Measurements from ENCODE around the gene CFD. TPM values are rescaled to one million over a fixed set of nuclear protein-coding genes. Genes with fewer than 3 reads are reported as not detected.
"Not testable (repeated sequence)": the region's sequence is repeated elsewhere in the genome, so short reads cannot be mapped to it uniquely, and the experiment has no call there.

The CFD gene
- total RNA-seq, 1 donor = 148 TPM

DNA sequence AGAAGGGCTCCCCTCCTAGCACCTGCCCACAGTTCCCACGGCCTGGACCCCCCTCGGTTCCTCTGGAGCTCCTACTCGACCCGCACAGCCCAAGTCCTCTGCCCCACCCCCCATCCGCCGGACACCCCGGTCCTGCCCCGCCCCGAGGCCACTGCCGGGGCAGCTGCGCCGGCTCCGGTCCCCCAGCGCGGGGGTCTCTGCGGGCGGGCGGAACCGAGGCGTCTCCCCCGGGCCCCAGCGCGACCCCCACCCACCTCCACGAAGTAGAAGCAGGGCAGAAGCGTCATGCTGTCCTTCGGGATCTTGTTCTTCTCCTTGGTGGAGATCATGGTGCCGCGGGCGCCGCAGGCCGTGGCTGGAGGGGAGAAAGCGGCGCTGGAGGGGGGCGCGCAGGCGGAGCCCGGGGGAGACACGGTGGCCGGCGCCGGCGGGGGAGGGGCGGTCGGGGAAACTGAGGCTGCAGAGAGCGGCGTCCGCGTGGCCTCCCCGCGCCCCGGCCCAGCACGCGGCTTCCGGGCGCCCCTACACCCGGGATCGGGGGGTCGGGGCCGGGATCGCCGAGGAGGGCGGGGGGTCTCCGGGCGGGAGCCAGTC lies 38.1 kb upstream of the CFD start:
- no peaks in the 10 kb centered on the region for H3K9me3 ChIP-seq (ENCODE audit: low read depth, low read length)
- no peak overlapping the region for H3K4me3 ChIP-seq (ENCODE audit: low read length)
- H3K27me3 ChIP-seq (ENCODE audit: insufficient read depth, low read length) = no peaks in the 10 kb centered on the region
- peaks cover 33% of the 10 kb centered on the region for H3K4me1 ChIP-seq (ENCODE audit: insufficient read depth, low read length)

DNA sequence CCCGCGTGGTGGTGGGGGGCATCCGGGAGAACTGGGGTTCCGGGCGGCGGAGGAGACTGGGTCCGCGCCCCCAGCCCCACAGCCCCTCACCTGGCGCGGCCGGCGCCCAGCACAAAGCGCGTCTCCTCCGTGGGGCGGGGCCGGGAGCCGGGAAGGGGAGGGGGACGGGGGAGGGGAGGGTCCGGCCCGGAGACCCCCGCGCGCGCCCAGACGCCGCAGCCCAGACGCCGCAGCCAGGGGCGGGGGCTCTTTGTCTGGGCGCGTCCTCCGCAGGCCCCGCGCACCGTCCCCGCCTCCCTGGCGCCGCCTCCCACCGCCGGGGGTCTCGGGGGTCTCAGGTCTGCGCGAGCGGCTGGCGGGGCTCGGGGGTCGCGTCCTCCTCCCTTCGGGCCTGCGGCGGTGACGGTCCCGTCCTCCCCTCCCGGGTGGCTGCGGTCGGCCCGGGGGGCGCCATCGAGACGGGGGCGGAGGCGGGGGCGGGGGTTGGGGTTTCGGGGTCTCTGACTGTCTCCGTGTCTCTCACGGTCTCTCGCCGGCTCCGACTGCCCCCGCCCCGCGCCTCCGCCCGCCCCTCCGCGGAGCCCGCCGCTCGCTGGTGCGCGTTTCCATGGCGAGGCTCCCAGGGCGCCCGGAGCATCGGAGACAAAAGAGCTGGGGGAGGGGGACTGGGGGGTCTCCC lies 37.5 kb upstream of the CFD start, which contains the start of gene PLPPR3:
Gene PLPPR3 (minus strand): TSS at position 131 of the 679 bp plus-strand sequence. CDS start 396 bp downstream, outside the sequence.
- Histone ChIP-seq H3K27me3 (ENCODE audit: insufficient read depth, low read length) (no peaks in the 10 kb centered on the region), H3K4me3 (ENCODE audit: low read length) (no peak within 1 kb of the TSS), H3K4me1 (ENCODE audit: insufficient read depth, low read length) (peaks cover 35% of the 10 kb centered on the region), H3K9me3 (ENCODE audit: low read depth, low read length) (no peaks in the 10 kb centered on the region)

DNA sequence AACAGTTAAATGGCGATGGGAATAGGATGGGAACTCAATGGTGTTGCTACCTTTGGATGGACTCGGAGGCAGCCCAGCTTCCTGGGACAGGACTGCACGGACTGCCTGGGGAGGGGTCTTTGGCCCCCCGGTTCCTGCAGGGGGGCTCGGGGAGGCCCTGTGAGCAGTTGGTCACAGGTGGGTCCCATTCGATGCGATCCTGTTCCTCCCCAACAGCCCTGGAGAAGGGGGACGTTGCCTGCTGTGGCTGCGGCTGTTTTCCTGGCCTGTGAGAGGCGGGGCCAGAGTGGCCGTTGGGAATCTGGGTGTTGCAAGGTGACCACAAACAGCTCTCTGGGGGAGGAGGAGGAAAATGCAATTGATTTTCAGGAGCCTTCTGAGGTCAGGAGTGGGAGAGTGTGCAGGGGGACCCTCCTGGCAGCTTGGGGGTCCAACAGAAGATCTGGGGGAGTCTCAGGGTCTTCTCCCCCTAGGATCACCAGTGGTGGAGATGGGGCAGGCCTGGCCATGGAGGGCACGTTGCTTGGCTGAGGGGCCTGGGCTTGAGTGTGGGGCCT lies 35.8 kb upstream of the CFD start:
- H3K4me1 ChIP-seq (ENCODE audit: insufficient read depth, low read length) = peaks cover 43% of the 10 kb centered on the region
- no peak overlapping the region for H3K4me3 ChIP-seq (ENCODE audit: low read length)
- H3K9me3 ChIP-seq (ENCODE audit: low read depth, low read length) = no peaks in the 10 kb centered on the region
- no peaks in the 10 kb centered on the region for H3K27me3 ChIP-seq (ENCODE audit: insufficient read depth, low read length)

DNA sequence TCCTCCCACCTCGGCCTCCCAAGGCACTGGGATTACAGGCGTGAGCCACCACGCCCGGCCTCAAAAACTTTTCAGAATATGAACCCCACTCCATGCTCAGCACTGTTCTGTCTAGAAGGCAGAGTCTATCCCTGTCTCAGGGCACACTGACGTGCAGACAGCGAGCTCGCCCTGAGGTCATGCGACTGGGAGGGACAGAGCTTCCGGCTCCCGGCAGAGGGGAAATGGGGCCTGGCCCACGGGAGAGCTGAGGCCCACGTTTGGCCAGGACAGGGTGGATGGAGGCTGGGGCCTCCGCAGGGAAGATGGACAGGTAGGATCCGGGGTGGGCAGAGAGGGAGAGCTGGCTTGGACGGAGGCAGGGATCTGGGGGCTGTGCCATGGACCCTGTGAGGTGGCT lies 34.6 kb upstream of the CFD start:
- H3K4me3 ChIP-seq (ENCODE audit: low read length) = no peak overlapping the region

DNA sequence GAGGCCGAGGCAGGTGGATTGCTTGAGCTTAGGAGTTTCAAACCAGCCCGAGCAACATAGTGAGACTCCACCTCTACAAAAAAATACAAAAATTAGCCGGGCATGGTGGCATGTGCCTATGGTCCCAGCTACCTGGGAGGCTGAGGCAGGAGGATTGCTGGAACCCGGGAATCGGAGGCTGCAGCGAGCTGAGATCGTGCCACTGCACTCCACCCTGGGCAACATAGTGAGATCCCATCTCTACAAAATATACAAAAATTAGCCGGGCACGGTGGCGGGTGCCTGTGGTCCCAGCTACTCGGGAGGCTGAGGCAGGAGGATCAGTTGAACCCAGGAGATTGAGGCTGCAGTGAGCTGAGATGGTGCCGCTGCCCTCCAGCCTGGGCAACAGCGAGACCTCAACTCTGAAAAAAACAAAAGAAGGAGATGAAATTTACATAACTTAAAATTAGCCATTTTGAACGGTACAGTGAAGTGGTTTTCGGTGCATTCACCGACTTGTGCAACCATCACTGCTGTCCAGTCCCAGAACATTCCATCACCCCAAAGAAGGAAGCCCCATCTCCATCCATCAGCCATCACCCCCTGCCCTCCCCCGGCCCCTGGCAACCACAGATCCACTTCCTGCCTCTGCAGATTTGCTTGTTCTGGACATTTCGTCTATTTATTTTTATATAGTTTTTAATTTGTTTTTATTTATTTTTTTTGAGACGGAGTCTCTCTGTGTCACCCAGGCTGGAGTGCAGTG lies 33.4 kb upstream of the CFD start:
- H3K27me3 ChIP-seq (ENCODE audit: insufficient read depth, low read length) = no peaks in the 10 kb centered on the region
- H3K9me3 ChIP-seq (ENCODE audit: low read depth, low read length) = no peaks in the 10 kb centered on the region
- H3K4me3 ChIP-seq (ENCODE audit: low read length) = no peak overlapping the region
- peaks cover 43% of the 10 kb centered on the region for H3K4me1 ChIP-seq (ENCODE audit: insufficient read depth, low read length)

More for the DNA sequence above, 34.6 kb upstream of the CFD start:
- H3K9me3 ChIP-seq (ENCODE audit: low read depth, low read length) = no peaks in the 10 kb centered on the region
- peaks cover 43% of the 10 kb centered on the region for H3K4me1 ChIP-seq (ENCODE audit: insufficient read depth, low read length)
- H3K27me3 ChIP-seq (ENCODE audit: insufficient read depth, low read length) = no peaks in the 10 kb centered on the region

DNA sequence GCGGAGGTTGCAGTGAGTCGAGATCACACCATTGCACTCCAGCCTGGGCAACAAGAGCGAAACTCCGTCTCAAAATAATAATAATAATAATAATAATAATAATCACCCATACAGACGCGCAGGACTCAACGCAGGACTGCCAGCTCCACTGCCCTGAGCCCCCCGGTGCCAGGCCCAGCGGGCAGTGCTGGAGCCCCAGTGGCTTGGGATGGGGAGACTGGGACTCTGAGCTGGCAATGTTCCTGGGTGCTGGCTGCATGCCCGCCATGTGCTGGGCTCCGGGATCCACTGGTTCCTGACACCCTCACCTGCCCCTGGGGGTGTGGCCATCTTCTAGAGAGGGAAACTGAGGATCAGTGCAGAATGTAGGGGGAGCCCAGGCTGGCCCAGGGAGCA lies 32.2 kb upstream of the CFD start:
- H3K4me3 ChIP-seq (ENCODE audit: low read length) = no peak overlapping the region
- H3K4me1 ChIP-seq (ENCODE audit: insufficient read depth, low read length) = peaks cover 43% of the 10 kb centered on the region
- H3K27me3 ChIP-seq (ENCODE audit: insufficient read depth, low read length) = no peaks in the 10 kb centered on the region
- H3K9me3 ChIP-seq (ENCODE audit: low read depth, low read length) = no peaks in the 10 kb centered on the region

DNA sequence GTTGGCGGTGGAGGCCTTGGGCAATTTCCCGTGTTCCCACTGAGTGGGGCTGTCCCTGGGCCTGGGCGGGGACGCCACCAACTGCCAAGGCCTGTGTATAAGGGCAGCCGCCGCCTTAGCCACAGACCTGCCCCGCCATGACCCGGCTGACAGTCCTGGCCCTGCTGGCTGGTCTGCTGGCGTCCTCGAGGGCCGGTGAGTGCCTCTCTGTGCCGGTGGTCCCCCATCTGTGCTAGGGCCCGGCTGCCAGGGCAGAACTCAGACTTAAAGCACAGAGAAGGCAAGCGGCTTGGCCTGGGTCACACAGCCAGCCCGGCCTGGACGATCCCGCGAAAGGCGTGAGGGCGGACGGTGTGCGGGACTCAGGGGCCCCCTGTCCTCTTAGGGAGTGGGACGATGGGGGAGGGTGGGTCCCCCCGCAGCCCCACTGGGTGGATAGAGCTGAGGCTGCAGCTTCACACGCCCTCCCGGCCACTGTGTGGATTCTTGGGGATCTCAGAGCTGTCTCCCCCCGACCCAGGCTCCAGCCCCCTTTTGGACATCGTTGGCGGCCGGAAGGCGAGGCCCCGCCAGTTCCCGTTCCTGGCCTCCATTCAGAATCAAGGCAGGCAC lies 31.6 kb upstream of the CFD start, which contains the start of gene AZU1:
Gene AZU1 (plus strand): TSS at position 128 of the 612 bp plus-strand sequence. CDS start 10 bp downstream, at position 138.
- H3K27me3 ChIP-seq (ENCODE audit: insufficient read depth, low read length) = no peaks in the 10 kb centered on the region
- peaks cover 40% of the 10 kb centered on the region for H3K4me1 ChIP-seq (ENCODE audit: insufficient read depth, low read length)
- no peaks in the 10 kb centered on the region for H3K9me3 ChIP-seq (ENCODE audit: low read depth, low read length)
- H3K4me3 ChIP-seq (ENCODE audit: low read length) = no peak within 1 kb of the TSS

DNA sequence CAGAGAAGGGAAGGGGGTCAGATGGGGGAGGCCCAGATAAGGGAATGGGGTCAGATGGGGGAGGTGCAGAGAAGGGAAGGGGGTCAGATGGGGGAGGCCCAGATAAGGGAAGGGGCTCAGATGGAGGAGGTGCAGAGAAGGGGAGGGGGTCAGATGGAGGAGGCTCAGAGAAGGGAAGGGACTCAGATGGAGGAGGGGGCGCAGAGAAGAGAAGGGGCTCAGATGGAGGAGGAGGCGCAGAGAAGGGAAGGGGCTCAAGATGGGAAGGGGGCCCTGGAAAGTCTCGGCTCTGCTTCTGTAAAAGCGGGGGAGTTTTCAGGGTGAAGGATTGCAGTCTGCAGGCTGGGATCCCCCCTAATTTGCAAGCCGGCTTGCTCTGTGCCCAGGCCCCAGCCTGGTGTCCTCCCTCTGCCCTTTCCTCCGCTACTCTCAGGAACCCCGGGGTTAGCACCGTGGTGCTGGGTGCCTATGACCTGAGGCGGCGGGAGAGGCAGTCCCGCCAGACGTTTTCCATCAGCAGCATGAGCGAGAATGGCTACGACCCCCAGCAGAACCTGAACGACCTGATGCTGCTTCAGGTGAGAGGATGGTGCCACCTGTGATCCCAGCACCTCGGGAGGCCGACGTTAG lies 30.2 kb upstream of the CFD start:
- H3K27me3 ChIP-seq (ENCODE audit: insufficient read depth, low read length) = no peaks in the 10 kb centered on the region
- H3K9me3 ChIP-seq (ENCODE audit: low read depth, low read length) = no peaks in the 10 kb centered on the region
- no peak overlapping the region for H3K4me3 ChIP-seq (ENCODE audit: low read length)
- H3K4me1 ChIP-seq (ENCODE audit: insufficient read depth, low read length) = peaks cover 28% of the 10 kb centered on the region

DNA sequence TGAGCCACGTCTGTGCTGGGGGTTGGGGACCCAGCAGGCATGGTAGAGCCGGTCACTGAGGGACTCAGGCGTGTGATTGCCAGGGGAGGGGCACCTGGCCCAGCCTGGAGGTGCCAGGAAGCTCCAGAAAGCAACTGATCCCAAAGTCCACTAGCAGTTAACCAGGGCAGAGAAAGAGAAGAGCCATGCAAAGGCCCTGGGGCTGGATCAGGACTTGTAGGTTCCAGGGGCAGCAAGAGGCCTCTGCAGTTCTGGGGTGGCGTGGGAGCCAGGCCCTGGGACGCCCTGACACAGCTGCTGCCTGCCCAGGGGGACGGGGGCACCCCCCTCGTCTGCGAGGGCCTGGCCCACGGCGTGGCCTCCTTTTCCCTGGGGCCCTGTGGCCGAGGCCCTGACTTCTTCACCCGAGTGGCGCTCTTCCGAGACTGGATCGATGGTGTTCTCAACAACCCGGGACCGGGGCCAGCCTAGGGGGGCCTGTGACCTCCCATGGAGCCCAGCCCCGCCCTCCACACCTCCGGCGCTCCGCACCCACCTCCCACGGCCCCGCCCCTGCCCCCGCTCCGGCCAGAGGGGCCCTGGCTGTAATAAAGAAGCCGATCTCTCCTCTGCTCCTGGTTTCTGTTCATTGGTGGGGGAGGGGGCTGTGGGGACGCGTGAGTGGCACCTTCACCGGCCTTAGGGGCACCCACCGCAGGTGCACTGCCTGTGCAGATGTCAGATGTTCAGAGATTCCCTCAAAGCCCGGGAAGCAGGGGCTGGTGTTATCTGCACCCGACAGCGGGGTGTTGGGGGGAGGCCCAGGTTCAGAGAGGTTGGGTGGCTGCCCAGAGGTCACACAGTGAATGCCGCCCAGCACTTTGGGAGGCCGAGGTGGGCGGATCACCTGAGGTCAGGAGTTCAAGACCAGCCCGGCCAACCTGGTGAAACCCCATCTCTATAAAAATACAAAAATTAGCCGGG lies 27.8 kb upstream of the CFD start:
- no peaks in the 10 kb centered on the region for H3K27me3 ChIP-seq (ENCODE audit: insufficient read depth, low read length)
- no peaks in the 10 kb centered on the region for H3K9me3 ChIP-seq (ENCODE audit: low read depth, low read length)
- peaks cover 14% of the 10 kb centered on the region for H3K4me1 ChIP-seq (ENCODE audit: insufficient read depth, low read length)
- H3K4me3 ChIP-seq (ENCODE audit: low read length) = no peak overlapping the region

DNA sequence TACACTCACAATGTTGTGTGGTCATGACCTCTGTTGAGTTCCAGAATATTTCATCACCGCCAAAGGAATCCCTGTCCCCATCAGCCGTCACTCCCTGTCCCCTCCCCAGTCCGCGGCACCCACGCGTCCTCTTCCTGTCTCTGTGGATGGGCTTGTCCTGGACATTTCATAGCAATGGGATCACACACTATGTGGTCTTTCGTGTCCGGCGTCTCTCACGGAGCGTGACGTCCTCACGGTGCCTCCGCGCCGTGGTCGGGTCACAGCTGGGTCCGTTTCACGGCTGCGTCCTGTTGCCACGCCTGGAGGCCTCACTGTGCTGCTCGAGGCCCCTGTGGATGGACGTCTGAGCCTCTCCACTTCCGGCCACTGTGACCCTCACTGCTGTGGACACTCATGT lies 25.2 kb upstream of the CFD start:
- Histone ChIP-seq H3K4me1 (ENCODE audit: insufficient read depth, low read length) (peaks cover 13% of the 10 kb centered on the region), H3K4me3 (ENCODE audit: low read length) (no peak overlapping the region), H3K9me3 (ENCODE audit: low read depth, low read length) (no peaks in the 10 kb centered on the region), H3K27me3 (ENCODE audit: insufficient read depth, low read length) (no peaks in the 10 kb centered on the region)

DNA sequence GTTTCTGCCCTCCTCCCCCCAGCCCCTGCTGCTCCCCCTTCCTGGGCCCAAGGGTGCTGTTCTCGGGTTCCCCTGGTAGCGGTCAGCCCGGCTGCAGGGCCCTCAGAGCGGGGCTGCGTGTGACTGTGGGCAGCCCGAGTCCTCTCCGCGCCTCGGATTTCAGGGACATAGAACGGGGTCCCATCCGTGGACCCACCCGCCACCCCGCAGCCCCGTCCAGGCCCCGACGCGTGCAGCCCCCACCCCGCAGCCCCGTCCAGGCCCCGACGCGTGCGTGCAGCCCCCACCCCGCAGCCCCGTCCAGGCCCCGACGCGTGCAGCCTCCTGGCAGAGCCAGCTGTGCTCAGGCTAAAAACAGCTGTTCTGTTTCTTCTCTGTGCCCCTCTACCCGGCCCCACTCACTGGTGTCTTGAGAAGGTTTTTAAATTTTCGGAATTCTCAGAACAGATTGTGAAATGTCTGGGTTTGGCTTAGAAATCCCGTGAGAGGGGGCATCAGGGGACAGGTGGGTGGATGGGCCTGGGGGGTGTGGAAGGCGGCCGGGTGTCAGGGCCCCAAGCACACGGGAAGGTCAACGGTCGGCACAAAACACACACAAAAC lies 24.2 kb upstream of the CFD start:
- no peaks in the 10 kb centered on the region for H3K27me3 ChIP-seq (ENCODE audit: insufficient read depth, low read length)
- H3K4me1 ChIP-seq (ENCODE audit: insufficient read depth, low read length) = peaks cover 17% of the 10 kb centered on the region
- no peak overlapping the region for H3K4me3 ChIP-seq (ENCODE audit: low read length)
- H3K9me3 ChIP-seq (ENCODE audit: low read depth, low read length) = no peaks in the 10 kb centered on the region

DNA sequence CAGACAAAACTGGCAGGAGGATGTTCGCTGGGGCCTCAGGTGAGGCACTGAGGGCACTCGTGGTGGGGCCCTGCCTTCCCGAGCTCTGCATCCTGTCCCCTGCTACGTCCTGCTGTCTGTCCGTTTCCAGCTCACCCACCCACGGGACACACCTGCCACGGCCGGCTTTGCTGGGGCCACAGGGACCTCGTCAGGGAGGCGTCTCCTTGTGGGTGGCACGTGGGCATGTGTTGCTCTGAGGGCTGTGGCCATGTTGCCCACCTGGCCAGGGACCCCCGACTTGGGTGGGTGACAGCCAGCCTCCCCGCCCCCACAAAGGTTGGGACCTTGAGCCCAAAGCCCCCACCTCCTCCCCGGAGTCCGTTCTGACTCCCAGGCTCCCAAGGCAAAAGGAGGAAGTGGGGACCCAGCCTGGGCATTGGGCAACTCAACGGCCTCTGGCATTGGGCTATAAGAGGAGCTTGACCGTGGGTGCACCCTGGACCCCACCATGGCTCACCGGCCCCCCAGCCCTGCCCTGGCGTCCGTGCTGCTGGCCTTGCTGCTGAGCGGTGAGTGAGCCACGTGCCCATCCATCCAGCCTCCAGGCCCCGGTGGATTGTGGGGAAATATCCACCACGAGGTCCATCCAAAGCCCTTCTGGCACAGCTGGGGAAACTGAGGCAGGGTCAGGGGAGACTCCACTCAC lies 18.8 kb upstream of the CFD start, which contains the start of gene PRTN3:
Gene PRTN3 (plus strand): TSS at position 481 of the 688 bp plus-strand sequence. CDS start 10 bp downstream, at position 491.
- peaks cover 34% of the 10 kb centered on the region for H3K4me1 ChIP-seq (ENCODE audit: insufficient read depth, low read length)

DNA sequence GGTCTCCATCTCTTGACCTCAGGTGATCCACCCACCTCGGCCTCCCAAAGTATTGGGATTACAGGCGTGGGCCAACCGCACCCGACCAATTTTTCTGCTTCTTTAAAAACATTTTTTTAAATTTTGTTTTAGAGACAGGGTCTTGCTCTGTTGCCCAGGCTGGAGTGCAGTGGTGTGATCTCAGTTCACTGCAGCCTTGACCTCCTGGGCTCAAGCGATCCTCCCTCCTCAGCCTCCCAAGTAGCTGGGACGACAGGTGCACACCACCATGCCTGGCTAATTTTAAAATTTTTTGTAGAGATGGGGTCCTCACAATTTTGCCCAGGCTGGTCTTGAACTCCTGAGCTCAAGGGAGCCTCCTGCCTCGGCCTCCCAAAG lies 16.7 kb upstream of the CFD start:
- not testable (repeated sequence) for H3K4me3 ChIP-seq (ENCODE audit: low read length); H3K9me3 ChIP-seq (ENCODE audit: low read depth, low read length); H3K27me3 ChIP-seq (ENCODE audit: insufficient read depth, low read length)
- peaks cover 30% of the 10 kb centered on the region for H3K4me1 ChIP-seq (ENCODE audit: insufficient read depth, low read length)

More for the DNA sequence above, 18.8 kb upstream of the CFD start, which contains the start of gene PRTN3:
- no peaks in the 10 kb centered on the region for H3K9me3 ChIP-seq (ENCODE audit: low read depth, low read length)
- no peak within 1 kb of the TSS for H3K4me3 ChIP-seq (ENCODE audit: low read length)
- peaks cover 3% of the 10 kb centered on the region for H3K27me3 ChIP-seq (ENCODE audit: insufficient read depth, low read length)

Measured in mononuclear cell (primary cell).